T-helper 17 cell (primary cell): ENCODE data around the gene UQCC2. TPM values are rescaled to one million over a fixed set of nuclear protein-coding genes. Genes with fewer than 3 reads are reported as not detected.

ENCODE experiments used
- ATAC-seq: fragments of 150-1000 bp; cut with Tn5 transposase; 2 replicates; pipeline ENCODE4 v1.10.0; 2021; ENCODE audit warnings: mild to moderate bottlenecking, moderate library complexity
- DNase-seq, 3 donors: peaks; one replicate each; pipeline versions ENCODE4 v3.0.0 to v3.0.0-alpha.2; 2020 to 2021
- H3K9me3 ChIP-seq: one replicate; pipeline ENCODE4 v1.7.0; 2013; ENCODE audit warnings: low read length, mild to moderate bottlenecking; ENCODE audit not compliant: control insufficient read depth, poor library complexity, severe bottlenecking
- H3K27ac Mint-ChIP-seq: one replicate; pipeline ENCODE4 v1.8.0; 2022; ENCODE audit warnings: mild to moderate bottlenecking, moderate library complexity, mixed read lengths
- H3K27me3 Mint-ChIP-seq: one replicate; pipeline ENCODE4 v1.8.0; 2022; ENCODE audit warnings: mixed read lengths
- H3K36me3 Mint-ChIP-seq: one replicate; pipeline ENCODE4 v1.8.0; 2022; ENCODE audit warnings: low read depth, mixed read lengths
- H3K4me1 Mint-ChIP-seq: one replicate; pipeline ENCODE4 v1.8.0; 2022; ENCODE audit warnings: mild to moderate bottlenecking, mixed read lengths
- H3K4me3 Mint-ChIP-seq: one replicate; pipeline ENCODE4 v1.8.0; 2022; ENCODE audit warnings: mild to moderate bottlenecking, moderate library complexity, mixed read lengths
- total RNA-seq, 4 donors: library from RNA in 2 of 4; stranded (reverse) in 2 of 4; gene quantifications; one replicate each; pipeline ENCODE4 v1.2.3 and lab custom pipeline; 2022 to 2026

UQCC2 gene
- total RNA-seq, 2 donors from 2014 or later = 17.3 to 19.8 TPM

- Mint-ChIP-seq H3K36me3 (peaks cover 3% of the 10 kb centered on the region), H3K27ac (peak overlapping the region; percentile 19), H3K4me3 (no peak overlapping the region), H3K4me1 (peaks cover 15% of the 10 kb centered on the region), H3K27me3 (no peaks in the 10 kb centered on the region)
- DNase-seq (no peak), ATAC-seq (no peak)
- H3K9me3 ChIP-seq = no peaks in the 10 kb centered on the region
Measured at GRCh38 chr6:33704215-33705066, 7.1 kb downstream of the UQCC2 start.

DNA sequence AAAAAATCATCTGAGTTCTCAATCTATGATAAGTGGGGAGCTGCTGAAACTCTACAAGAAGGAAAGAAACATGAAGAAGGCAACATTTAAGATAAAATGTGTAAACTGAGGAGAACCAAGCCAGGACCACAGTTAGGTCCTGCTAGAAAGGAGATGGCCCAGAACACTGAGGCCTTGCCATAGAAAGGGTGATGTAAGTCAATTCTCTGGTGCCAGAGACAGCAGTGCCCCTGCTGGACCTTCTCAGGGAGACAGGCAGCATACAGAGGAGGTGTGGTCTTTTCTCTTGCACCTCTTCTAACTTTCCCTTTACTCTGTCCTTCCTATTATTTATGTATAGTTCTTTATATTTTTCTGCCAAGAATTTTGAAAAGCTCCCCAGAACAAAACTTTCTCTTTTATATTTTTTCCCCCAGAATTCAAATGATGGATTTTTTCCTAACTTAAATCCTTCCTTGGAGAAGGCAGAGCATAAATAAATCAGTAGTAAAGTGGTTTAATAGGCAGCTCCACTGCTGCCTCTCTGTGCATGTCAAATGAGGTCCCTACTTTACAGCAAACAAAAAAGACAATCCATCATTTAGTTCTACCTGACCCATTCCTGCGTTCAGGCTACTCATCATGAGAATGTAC is 9.0 kb downstream of the UQCC2 start:
- no peaks in the 10 kb centered on the region for H3K9me3 ChIP-seq
- Mint-ChIP-seq H3K4me3 (no peak overlapping the region), H3K4me1 (peaks cover 10% of the 10 kb centered on the region), H3K36me3 (no peaks in the 10 kb centered on the region), H3K27me3 (no peaks in the 10 kb centered on the region), H3K27ac (peak overlapping the region; percentile 14)
- DNase-seq (no peak), ATAC-seq (peak; percentile 74)

DNA sequence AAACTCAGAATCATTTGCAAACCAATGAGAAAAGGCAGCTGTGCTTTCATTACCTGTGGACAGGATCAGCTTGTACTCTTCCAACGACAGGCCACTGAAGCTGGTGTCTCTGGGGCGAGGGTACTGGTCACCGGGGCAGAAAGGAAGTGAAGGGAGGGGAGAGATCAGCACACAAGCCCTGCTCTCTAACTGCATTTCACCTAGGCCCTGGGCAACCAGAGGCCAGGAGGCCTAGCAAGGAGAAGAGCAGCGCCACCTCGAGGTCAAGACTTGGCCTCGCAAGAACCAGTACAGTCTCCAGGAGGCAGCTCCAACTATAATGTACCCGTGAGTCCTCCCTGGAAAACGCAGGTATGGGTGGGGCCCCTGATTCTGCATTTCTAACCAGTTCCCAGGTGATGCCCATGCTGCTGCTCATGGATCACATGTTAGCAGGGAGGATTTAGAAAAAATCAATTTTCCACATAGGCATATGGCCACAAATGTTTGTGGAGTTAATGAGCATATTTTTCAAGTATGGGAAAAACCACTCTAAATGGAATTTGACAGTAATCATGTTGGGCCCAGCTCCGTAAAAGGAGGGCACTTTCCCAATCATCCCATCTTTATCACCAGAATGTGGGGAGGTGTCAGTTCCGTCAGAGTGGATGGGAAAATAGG is 11.0 kb downstream of the UQCC2 start:
- ATAC-seq (peak; percentile 76), DNase-seq (peak; percentile 47 to 72 (median 57))
- H3K9me3 ChIP-seq = no peaks in the 10 kb centered on the region
- Mint-ChIP-seq H3K36me3 (no peaks in the 10 kb centered on the region), H3K27me3 (no peaks in the 10 kb centered on the region), H3K27ac (peak overlapping the region; percentile 83), H3K4me1 (peaks cover 25% of the 10 kb centered on the region), H3K4me3 (no peak overlapping the region)

GRCh38 chr6:33699739-33700138 is 11.8 kb downstream of the UQCC2 start:
- DNase-seq (no peak), ATAC-seq (no peak)
- H3K4me1 Mint-ChIP-seq = peaks cover 28% of the 10 kb centered on the region
- H3K9me3 ChIP-seq = no peaks in the 10 kb centered on the region
- no peaks in the 10 kb centered on the region for H3K27me3 Mint-ChIP-seq
- peak overlapping the region; percentile 83 for H3K27ac Mint-ChIP-seq
- no peaks in the 10 kb centered on the region for H3K36me3 Mint-ChIP-seq
- no peak overlapping the region for H3K4me3 Mint-ChIP-seq

DNA sequence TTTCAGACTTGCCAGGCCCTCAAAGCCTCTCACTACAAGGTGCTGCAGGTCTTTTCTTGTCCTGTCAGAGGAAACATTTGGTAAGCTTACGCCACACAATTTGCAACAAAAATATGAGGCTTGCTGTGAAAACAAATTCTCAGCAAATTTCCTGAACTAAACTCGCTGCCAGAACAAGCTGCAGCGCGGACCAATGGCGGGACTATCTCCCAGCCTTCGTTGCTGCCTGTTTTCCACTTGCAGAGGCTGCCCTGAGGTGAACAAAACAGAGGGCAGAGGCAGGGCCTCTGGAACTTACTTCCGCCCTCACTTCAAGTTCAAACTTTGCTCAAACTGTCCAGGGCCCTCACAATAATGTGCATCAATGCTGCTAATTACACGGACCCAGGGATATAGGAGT is 12.4 kb downstream of the UQCC2 start:
- Mint-ChIP-seq H3K27me3 (no peaks in the 10 kb centered on the region), H3K36me3 (no peaks in the 10 kb centered on the region), H3K4me3 (no peak overlapping the region), H3K4me1 (peaks cover 32% of the 10 kb centered on the region), H3K27ac (peak overlapping the region; percentile 99)
- DNase-seq (no peak), ATAC-seq (no peak)
- no peaks in the 10 kb centered on the region for H3K9me3 ChIP-seq

- Mint-ChIP-seq H3K36me3 (no peaks in the 10 kb centered on the region), H3K4me1 (peaks cover 34% of the 10 kb centered on the region), H3K27me3 (no peaks in the 10 kb centered on the region), H3K4me3 (no peak overlapping the region), H3K27ac (peak overlapping the region; percentile 99)
- ATAC-seq (no peak), DNase-seq (no peak)
- H3K9me3 ChIP-seq = no peaks in the 10 kb centered on the region
Measured at GRCh38 chr6:33698494-33698893, 13.0 kb downstream of the UQCC2 start.

DNA sequence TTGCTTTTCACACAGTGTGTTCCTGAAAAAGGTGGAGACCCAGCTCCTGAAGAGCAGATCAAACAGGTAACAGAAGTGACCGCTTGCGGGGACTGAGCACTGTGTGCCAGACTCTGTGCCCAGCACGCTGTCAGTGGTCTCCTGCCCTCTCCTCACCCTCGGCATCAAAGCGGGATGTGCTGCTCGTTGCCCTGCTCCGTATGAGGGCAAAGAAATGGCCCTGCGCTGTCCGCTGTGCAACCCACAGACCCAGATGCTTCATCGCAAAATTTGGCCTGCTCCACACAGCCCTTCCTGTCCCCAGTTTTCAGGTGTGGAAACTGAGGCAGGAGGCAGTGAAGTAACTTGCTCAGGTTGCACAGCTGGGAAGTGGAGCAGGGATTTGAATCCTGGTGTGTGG is 13.7 kb downstream of the UQCC2 start:
- H3K4me3 Mint-ChIP-seq = no peak overlapping the region
- H3K4me1 Mint-ChIP-seq = peaks cover 38% of the 10 kb centered on the region
- DNase-seq (no peak), ATAC-seq (no peak)
- no peaks in the 10 kb centered on the region for H3K36me3 Mint-ChIP-seq
- H3K27me3 Mint-ChIP-seq = no peaks in the 10 kb centered on the region
- peak overlapping the region; percentile 99 for H3K27ac Mint-ChIP-seq
- H3K9me3 ChIP-seq = no peaks in the 10 kb centered on the region

GRCh38 chr6:33696548-33697518 is 14.7 kb downstream of the UQCC2 start:
- Mint-ChIP-seq H3K36me3 (peaks cover 3% of the 10 kb centered on the region), H3K27me3 (no peaks in the 10 kb centered on the region), H3K27ac (peak overlapping the region; percentile 99), H3K4me3 (peak overlapping the region; percentile 73), H3K4me1 (peaks cover 45% of the 10 kb centered on the region)
- ATAC-seq (peak; percentile 42), DNase-seq (no peak)
- H3K9me3 ChIP-seq = no peaks in the 10 kb centered on the region

DNA sequence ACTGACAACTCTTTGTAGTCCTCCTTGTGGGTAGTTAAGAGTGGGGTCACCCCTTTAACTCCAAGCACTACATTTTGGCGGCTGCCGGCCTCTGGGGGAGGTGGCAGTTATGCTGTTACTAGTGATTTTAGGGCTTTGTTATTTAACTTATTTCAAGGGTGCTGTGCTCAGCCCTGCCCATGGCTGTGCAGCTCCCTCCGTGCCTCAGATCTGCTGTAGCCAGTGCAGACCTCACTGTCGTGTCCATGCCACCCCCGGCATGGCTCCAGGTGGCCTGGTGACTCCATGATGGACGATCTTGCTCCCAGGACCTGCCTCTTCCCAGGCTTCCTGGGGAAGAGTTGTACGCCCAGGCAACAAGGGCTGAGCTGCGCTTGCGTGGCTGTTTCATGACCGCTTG is 15.4 kb downstream of the UQCC2 start:
- peak overlapping the region; percentile 99 for H3K27ac Mint-ChIP-seq
- H3K9me3 ChIP-seq = no peaks in the 10 kb centered on the region
- ATAC-seq (no peak), DNase-seq (no peak)
- H3K27me3 Mint-ChIP-seq = no peaks in the 10 kb centered on the region
- H3K4me1 Mint-ChIP-seq = peaks cover 51% of the 10 kb centered on the region
- H3K36me3 Mint-ChIP-seq = peaks cover 3% of the 10 kb centered on the region
- peak overlapping the region; percentile 64 for H3K4me3 Mint-ChIP-seq

- H3K4me3 Mint-ChIP-seq = peak overlapping the region; percentile 64
- ATAC-seq (no peak), DNase-seq (no peak)
- peak overlapping the region; percentile 99 for H3K27ac Mint-ChIP-seq
- peaks cover 54% of the 10 kb centered on the region for H3K4me1 Mint-ChIP-seq
- peaks cover 5% of the 10 kb centered on the region for H3K36me3 Mint-ChIP-seq
- H3K27me3 Mint-ChIP-seq = no peaks in the 10 kb centered on the region
- H3K9me3 ChIP-seq = no peaks in the 10 kb centered on the region
Measured at GRCh38 chr6:33695451-33695887, 16.0 kb downstream of the UQCC2 start.

DNA sequence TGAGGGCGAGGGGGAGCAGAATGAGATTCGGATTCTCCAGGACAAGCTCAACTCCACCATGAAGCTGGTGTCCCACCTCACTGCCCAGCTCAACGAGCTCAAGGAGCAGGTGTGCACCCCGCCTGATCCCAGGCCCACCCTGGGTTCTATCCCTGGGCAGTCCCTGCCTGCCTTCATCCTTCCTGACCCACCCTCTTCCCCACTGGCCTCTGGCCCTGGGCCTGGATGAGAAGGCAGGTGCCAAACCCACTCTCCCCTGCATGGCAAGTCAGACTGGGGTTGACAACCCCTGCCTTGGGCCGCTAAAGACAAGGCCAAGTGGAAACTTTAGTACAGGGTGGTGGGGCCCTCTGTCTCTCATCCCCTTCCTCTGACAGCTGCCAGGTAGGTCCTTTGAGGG is 16.5 kb downstream of the UQCC2 start:
- ATAC-seq (no peak), DNase-seq (no peak)
- Mint-ChIP-seq H3K4me3 (peak overlapping the region; percentile 80), H3K27me3 (no peaks in the 10 kb centered on the region), H3K36me3 (peaks cover 5% of the 10 kb centered on the region), H3K27ac (peak overlapping the region; percentile 99), H3K4me1 (peaks cover 52% of the 10 kb centered on the region)
- H3K9me3 ChIP-seq = no peaks in the 10 kb centered on the region

DNA sequence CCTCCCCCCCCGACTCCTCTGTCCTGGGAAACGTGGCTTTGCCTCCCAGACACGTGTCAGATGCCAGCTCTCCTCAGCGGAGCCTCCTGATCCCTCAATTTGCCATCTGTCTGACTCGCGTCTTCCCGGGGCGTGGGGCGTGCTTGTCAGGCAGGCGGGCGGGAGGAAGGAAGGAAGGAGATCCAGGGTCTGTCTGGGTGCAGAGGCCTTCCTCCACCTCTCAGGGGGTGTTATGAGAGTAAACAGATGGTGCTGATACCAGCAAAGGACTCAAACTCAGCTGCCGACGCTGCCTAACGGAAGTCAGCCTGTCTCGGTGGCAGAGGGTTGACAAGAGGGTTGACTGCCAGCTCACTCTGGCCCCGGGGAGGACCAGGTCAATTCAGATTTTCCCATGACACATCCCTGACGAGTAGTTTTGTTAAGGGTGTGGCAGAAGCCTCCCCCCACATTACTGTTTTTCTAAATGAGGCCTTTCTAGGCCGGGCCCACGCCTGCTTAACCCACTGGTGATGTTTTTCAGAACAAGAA is 17.0 kb downstream of the UQCC2 start:
- Mint-ChIP-seq H3K27ac (peak overlapping the region; percentile 99), H3K36me3 (peaks cover 6% of the 10 kb centered on the region), H3K4me1 (peaks cover 52% of the 10 kb centered on the region), H3K4me3 (peak overlapping the region; percentile 80), H3K27me3 (no peaks in the 10 kb centered on the region)
- ATAC-seq (peak; percentile 64), DNase-seq (peak; percentile 25 to 61 (median 34))
- no peaks in the 10 kb centered on the region for H3K9me3 ChIP-seq
